Astrocyte (in vitro differentiated cells and primary cell): ENCODE results near the gene STMN1. TPM values are rescaled to one million over a fixed set of nuclear protein-coding genes. Genes with fewer than 3 reads are reported as not detected.
A peak's percentile ranks its signal among the peaks of the same experiment; 100 is the strongest.

Experiments used
- DNase-seq: peaks from one replicate; pipeline ENCODE4 v3.0.0-alpha.2; 2010; ENCODE audit warnings: low read depth
- FAIRE-seq: peaks from 2 replicates; lab custom pipeline; 2011; peaks lifted over from hg19 to GRCh38; lab: Jason Lieb, UNC
- H2AFZ ChIP-seq: 2 replicates; pipeline ENCODE4 v1.6.0; 2012; ENCODE audit warnings: low read depth, low read length, inconsistent platforms
- H3K27ac ChIP-seq: 2 replicates; pipeline ENCODE4 v1.5.1; 2011; ENCODE audit warnings: low read depth, low read length, inconsistent platforms
- H3K27me3 ChIP-seq: 2 replicates; pipeline ENCODE4 v1.6.0; 2011; ENCODE audit warnings: low read length, inconsistent platforms; ENCODE audit not compliant: insufficient read depth
- H3K36me3 ChIP-seq: 2 replicates; pipeline ENCODE4 v1.5.1; 2011; ENCODE audit warnings: low read length, inconsistent platforms; ENCODE audit not compliant: insufficient read depth
- H3K4me1 ChIP-seq: 2 replicates; pipeline ENCODE4 v1.5.1; 2011; ENCODE audit warnings: low read length, inconsistent platforms; ENCODE audit not compliant: insufficient read depth
- H3K4me2 ChIP-seq: 2 replicates; pipeline ENCODE4 v1.6.0; 2012; ENCODE audit warnings: low read length, inconsistent platforms
- H3K4me3 ChIP-seq: 2 replicates; pipeline ENCODE4 v1.5.1; 2011; ENCODE audit warnings: low read depth, mild to moderate bottlenecking, low read length, inconsistent platforms; ENCODE audit not compliant: insufficient read depth
- H3K79me2 ChIP-seq: 2 replicates; pipeline ENCODE4 v1.6.0; 2012; ENCODE audit warnings: mild to moderate bottlenecking, low read length, inconsistent platforms; ENCODE audit not compliant: insufficient read depth
- H3K9ac ChIP-seq: 2 replicates; pipeline ENCODE4 v1.6.0; 2012; ENCODE audit warnings: mild to moderate bottlenecking, low read length, inconsistent platforms
- H3K9me3 ChIP-seq: 2 replicates; pipeline ENCODE4 v1.5.1; 2012; ENCODE audit warnings: low read depth, mild to moderate bottlenecking, low read length, inconsistent platforms; ENCODE audit not compliant: insufficient read depth
- H4K20me1 ChIP-seq: 2 replicates; pipeline ENCODE4 v1.6.0; 2012; ENCODE audit warnings: low read length, inconsistent platforms; ENCODE audit not compliant: insufficient read depth
- H3K27ac Mint-ChIP-seq: one replicate; pipeline ENCODE4 v1.8.0; 2021; ENCODE audit warnings: mild to moderate bottlenecking, mixed read lengths; ENCODE audit not compliant: unreplicated experiment
- H3K27me3 Mint-ChIP-seq: one replicate; pipeline ENCODE4 v1.8.0; 2021; ENCODE audit warnings: low read depth, mixed read lengths; ENCODE audit not compliant: unreplicated experiment
- H3K36me3 Mint-ChIP-seq: one replicate; pipeline ENCODE4 v1.8.0; 2021; ENCODE audit warnings: low read depth, mixed read lengths; ENCODE audit not compliant: unreplicated experiment
- H3K4me1 Mint-ChIP-seq: one replicate; pipeline ENCODE4 v1.8.0; 2021; ENCODE audit warnings: low read depth, mixed read lengths; ENCODE audit not compliant: unreplicated experiment
- H3K4me3 Mint-ChIP-seq: one replicate; pipeline ENCODE4 v1.8.0; 2021; ENCODE audit warnings: mild to moderate bottlenecking, moderate library complexity, mixed read lengths; ENCODE audit not compliant: unreplicated experiment
- H3K9me3 Mint-ChIP-seq: one replicate; pipeline ENCODE4 v1.8.0; 2021; ENCODE audit warnings: mild to moderate bottlenecking, mixed read lengths; ENCODE audit not compliant: unreplicated experiment
- EZH2 ChIP-seq: IDR thresholded peaks from 2 replicates; pipeline ENCODE4 v1.6.1; 2012; ENCODE audit warnings: mild to moderate bottlenecking, low read length, inconsistent platforms; ENCODE audit not compliant: insufficient read depth
- total RNA-seq: library from RNA; stranded (reverse); gene quantifications from 2 replicates; pipeline ENCODE4 v1.2.1, GENCODE V29; 2021
- TF ChIP-seq, protein P1 (sequence below): IDR thresholded peaks from 2 replicates; pipeline ENCODE4 v1.5.1; 2011; ENCODE audit warnings: low read depth, mild to moderate bottlenecking, inconsistent platforms, low read length, moderate library complexity; ENCODE audit not compliant: insufficient read depth

Gene STMN1
- total RNA-seq, 1 donor from 2014 or later: 173 TPM

GRCh38 chr1:25878690-25879089 lies 27.5 kb downstream of the STMN1 start:
- Histone ChIP-seq H4K20me1 (no peaks in the 10 kb centered on the region), H3K9ac (no peak overlapping the region), H3K4me3 (no peak overlapping the region), H3K36me3 (no peaks in the 10 kb centered on the region), H3K4me2 (no peak overlapping the region), H3K9me3 (no peaks in the 10 kb centered on the region), H2AFZ (no peak overlapping the region), H3K27me3 (no peaks in the 10 kb centered on the region), H3K4me1 (peaks cover 16% of the 10 kb centered on the region), H3K79me2 (peaks cover 11% of the 10 kb centered on the region), H3K27ac (no peak overlapping the region)
- no peaks in the 10 kb centered on the region for H3K36me3 Mint-ChIP-seq
- TF ChIP-seq, protein P1, sequence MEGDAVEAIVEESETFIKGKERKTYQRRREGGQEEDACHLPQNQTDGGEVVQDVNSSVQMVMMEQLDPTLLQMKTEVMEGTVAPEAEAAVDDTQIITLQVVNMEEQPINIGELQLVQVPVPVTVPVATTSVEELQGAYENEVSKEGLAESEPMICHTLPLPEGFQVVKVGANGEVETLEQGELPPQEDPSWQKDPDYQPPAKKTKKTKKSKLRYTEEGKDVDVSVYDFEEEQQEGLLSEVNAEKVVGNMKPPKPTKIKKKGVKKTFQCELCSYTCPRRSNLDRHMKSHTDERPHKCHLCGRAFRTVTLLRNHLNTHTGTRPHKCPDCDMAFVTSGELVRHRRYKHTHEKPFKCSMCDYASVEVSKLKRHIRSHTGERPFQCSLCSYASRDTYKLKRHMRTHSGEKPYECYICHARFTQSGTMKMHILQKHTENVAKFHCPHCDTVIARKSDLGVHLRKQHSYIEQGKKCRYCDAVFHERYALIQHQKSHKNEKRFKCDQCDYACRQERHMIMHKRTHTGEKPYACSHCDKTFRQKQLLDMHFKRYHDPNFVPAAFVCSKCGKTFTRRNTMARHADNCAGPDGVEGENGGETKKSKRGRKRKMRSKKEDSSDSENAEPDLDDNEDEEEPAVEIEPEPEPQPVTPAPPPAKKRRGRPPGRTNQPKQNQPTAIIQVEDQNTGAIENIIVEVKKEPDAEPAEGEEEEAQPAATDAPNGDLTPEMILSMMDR: no peak
- no peak for TF ChIP-seq EZH2
- H3K27me3 Mint-ChIP-seq: peaks cover 16% of the 10 kb centered on the region
- no peak overlapping the region for H3K27ac Mint-ChIP-seq
- DNase-seq (no peak), FAIRE-seq (no peak)
- no peaks in the 10 kb centered on the region for H3K4me1 Mint-ChIP-seq
- H3K4me3 Mint-ChIP-seq: no peak overlapping the region
- H3K9me3 Mint-ChIP-seq: no peaks in the 10 kb centered on the region

GRCh38 chr1:25877155-25877554 lies 29.1 kb downstream of the STMN1 start:
- Mint-ChIP-seq H3K36me3 (no peaks in the 10 kb centered on the region), H3K27me3 (peaks cover 16% of the 10 kb centered on the region), H3K9me3 (no peaks in the 10 kb centered on the region), H3K27ac (no peak overlapping the region), H3K4me1 (peaks cover 2% of the 10 kb centered on the region), H3K4me3 (no peak overlapping the region)
- Histone ChIP-seq H3K9ac (no peak overlapping the region), H2AFZ (no peak overlapping the region), H3K27me3 (no peaks in the 10 kb centered on the region), H3K27ac (no peak overlapping the region), H4K20me1 (peaks cover 4% of the 10 kb centered on the region), H3K9me3 (no peaks in the 10 kb centered on the region), H3K4me3 (no peak overlapping the region), H3K4me2 (no peak overlapping the region), H3K36me3 (no peaks in the 10 kb centered on the region), H3K79me2 (peaks cover 26% of the 10 kb centered on the region), H3K4me1 (peaks cover 16% of the 10 kb centered on the region)
- FAIRE-seq: no peak
- DNase-seq: no peak
- TF ChIP-seq EZH2: no peak
- TF ChIP-seq, protein P1: no peak

GRCh38 chr1:25876693-25877077 lies 29.5 kb downstream of the STMN1 start:
- FAIRE-seq: no peak
- no peak overlapping the region for H3K4me2 ChIP-seq
- no peaks in the 10 kb centered on the region for H3K9me3 ChIP-seq
- peaks cover 29% of the 10 kb centered on the region for H3K79me2 ChIP-seq
- peak overlapping the region; percentile 75 for H3K27ac Mint-ChIP-seq
- peaks cover 9% of the 10 kb centered on the region for H4K20me1 ChIP-seq
- H3K4me3 Mint-ChIP-seq: peak overlapping the region; percentile 71
- no peaks in the 10 kb centered on the region for H3K9me3 Mint-ChIP-seq
- H3K4me3 ChIP-seq: no peak overlapping the region
- no peaks in the 10 kb centered on the region for H3K36me3 Mint-ChIP-seq
- no peak overlapping the region for H2AFZ ChIP-seq
- TF ChIP-seq EZH2: no peak
- TF ChIP-seq, protein P1: no peak
- no peak overlapping the region for H3K27ac ChIP-seq
- no peak for DNase-seq
- peaks cover 16% of the 10 kb centered on the region for H3K4me1 ChIP-seq
- peaks cover 16% of the 10 kb centered on the region for H3K27me3 Mint-ChIP-seq
- H3K9ac ChIP-seq: no peak overlapping the region
- H3K4me1 Mint-ChIP-seq: peaks cover 2% of the 10 kb centered on the region
- no peaks in the 10 kb centered on the region for H3K27me3 ChIP-seq
- no peaks in the 10 kb centered on the region for H3K36me3 ChIP-seq
